Osteoblast (primary cell): Measurements from ENCODE around the gene FAR1. TPM values are rescaled to one million over a fixed set of nuclear protein-coding genes. Genes with fewer than 3 reads are reported as not detected.

Experiments
- DNase-seq: peaks from one replicate; pipeline ENCODE4 v3.0.0; 2011; ENCODE audit warnings: low spot score, mixed read lengths; ENCODE audit not compliant: insufficient read length; ENCODE audit errors: missing footprints
- H2AFZ ChIP-seq: 2 replicates; pipeline ENCODE4 v1.6.0; 2011; ENCODE audit warnings: mild to moderate bottlenecking, low read length
- H3K27ac ChIP-seq: 2 replicates; pipeline ENCODE4 v1.5.1; 2011; ENCODE audit warnings: mild to moderate bottlenecking, low read depth, low read length, moderate library complexity
- H3K27me3 ChIP-seq: 2 replicates; pipeline ENCODE4 v1.6.0; 2012; ENCODE audit warnings: mild to moderate bottlenecking, control low read depth, inconsistent platforms, low read length, moderate library complexity; ENCODE audit not compliant: insufficient read depth
- H3K36me3 ChIP-seq: 2 replicates; pipeline ENCODE4 v1.5.1; 2011; ENCODE audit warnings: mild to moderate bottlenecking, low read length, control low read depth, moderate library complexity; ENCODE audit not compliant: insufficient read depth
- H3K4me1 ChIP-seq: 2 replicates; pipeline ENCODE4 v1.5.1; 2011; ENCODE audit warnings: mild to moderate bottlenecking, low read length, control low read depth, moderate library complexity; ENCODE audit not compliant: insufficient read depth
- H3K4me2 ChIP-seq: 2 replicates; pipeline ENCODE4 v1.6.0; 2011; ENCODE audit warnings: mild to moderate bottlenecking, low read length; ENCODE audit not compliant: insufficient read depth
- H3K4me3 ChIP-seq: fragments of 200-600 bp; sonication (generic); 3 replicates; pipeline ENCODE4 v1.5.1; 2012; ENCODE audit warnings: mild to moderate bottlenecking, low read length, inconsistent platforms; ENCODE audit not compliant: insufficient read depth
- H3K79me2 ChIP-seq: 2 replicates; pipeline ENCODE4 v1.6.0; 2012; ENCODE audit warnings: mild to moderate bottlenecking, low read length, control low read depth, inconsistent platforms; ENCODE audit not compliant: insufficient read depth
- H3K9me3 ChIP-seq: 2 replicates; pipeline ENCODE4 v1.5.1; 2011; ENCODE audit warnings: low read depth, low read length, control low read depth
- H4K20me1 ChIP-seq: 2 replicates; pipeline ENCODE4 v1.6.0; 2012; ENCODE audit warnings: mild to moderate bottlenecking, low read length, control low read depth; ENCODE audit not compliant: insufficient read depth
- total RNA-seq: library from RNA; depleted of rRNA; stranded (reverse); fragments of >200 nt; gene quantifications from 2 replicates; pipeline ENCODE4 v1.2.3, GENCODE V29; 2012
- TF ChIP-seq, protein P1 (sequence below): IDR thresholded peaks from 2 replicates; pipeline ENCODE4 v1.5.1; 2011; ENCODE audit warnings: mild to moderate bottlenecking, low read depth, low read length, moderate library complexity; ENCODE audit errors: extremely low read depth

The FAR1 gene
- total RNA-seq, 1 donor, result 61.9 TPM

DNA sequence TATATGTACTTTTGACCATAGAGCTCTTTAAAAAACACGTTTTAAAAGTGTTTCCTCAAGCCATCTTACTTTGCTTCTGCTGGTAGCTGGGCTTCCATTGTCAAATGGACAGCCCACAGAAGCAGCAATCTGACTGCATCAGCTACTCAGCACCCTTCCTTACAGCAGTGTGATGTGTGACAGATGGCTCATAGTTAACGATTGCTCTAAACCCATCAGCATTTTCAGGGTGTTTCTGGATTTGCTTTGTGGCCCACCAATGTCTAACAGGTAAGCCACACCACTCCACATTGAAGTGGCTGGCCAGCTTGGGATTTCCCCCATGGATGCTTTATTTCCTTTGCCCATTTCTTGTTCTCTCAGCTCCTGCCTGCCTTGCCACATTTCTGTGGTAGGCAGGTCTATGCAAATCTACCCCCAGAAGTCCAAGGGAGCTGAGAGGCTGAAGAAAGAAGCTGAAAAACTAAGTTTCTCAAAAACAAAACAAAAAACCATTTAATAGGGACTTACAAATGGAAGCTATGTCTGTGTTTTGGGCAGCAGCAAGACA, 7.3 kb upstream of the FAR1 start:
- H4K20me1 ChIP-seq, result no peaks in the 10 kb centered on the region
- TF ChIP-seq, protein P1, sequence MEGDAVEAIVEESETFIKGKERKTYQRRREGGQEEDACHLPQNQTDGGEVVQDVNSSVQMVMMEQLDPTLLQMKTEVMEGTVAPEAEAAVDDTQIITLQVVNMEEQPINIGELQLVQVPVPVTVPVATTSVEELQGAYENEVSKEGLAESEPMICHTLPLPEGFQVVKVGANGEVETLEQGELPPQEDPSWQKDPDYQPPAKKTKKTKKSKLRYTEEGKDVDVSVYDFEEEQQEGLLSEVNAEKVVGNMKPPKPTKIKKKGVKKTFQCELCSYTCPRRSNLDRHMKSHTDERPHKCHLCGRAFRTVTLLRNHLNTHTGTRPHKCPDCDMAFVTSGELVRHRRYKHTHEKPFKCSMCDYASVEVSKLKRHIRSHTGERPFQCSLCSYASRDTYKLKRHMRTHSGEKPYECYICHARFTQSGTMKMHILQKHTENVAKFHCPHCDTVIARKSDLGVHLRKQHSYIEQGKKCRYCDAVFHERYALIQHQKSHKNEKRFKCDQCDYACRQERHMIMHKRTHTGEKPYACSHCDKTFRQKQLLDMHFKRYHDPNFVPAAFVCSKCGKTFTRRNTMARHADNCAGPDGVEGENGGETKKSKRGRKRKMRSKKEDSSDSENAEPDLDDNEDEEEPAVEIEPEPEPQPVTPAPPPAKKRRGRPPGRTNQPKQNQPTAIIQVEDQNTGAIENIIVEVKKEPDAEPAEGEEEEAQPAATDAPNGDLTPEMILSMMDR, result no peak
- H3K9me3 ChIP-seq, result peaks cover 2% of the 10 kb centered on the region
- H3K79me2 ChIP-seq, result no peaks in the 10 kb centered on the region
- no peak for DNase-seq
- no peaks in the 10 kb centered on the region for H3K27me3 ChIP-seq
- H3K36me3 ChIP-seq, result no peaks in the 10 kb centered on the region
- H3K4me2 ChIP-seq, result no peak overlapping the region
- no peak overlapping the region for H2AFZ ChIP-seq
- peaks cover 6% of the 10 kb centered on the region for H3K4me1 ChIP-seq
- no peak overlapping the region for H3K4me3 ChIP-seq
- H3K27ac ChIP-seq, result no peak overlapping the region

DNA sequence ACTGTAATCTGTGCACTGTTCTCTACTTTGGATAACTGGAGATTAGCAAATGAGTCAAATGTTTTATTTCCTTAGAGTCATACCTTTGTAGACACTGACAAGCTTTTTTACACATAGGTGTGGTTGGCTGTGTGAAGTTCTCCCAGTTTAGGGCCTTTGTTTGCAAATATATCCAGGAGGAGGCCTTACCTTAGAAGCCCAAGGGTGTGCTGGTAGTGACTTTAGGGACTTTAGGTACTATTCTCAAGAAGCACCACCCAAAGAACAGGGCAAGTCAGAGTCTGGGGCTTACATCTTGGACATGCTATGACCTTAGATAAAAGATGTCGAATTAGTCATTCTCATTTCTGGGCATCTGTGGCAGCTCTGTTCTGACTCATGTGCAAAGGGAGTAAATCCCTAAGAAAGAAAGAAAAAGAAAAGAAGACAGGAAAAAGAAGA, 4.8 kb upstream of the FAR1 start:
- H3K27me3 ChIP-seq, result no peaks in the 10 kb centered on the region
- H3K4me2 ChIP-seq, result no peak overlapping the region
- no peaks in the 10 kb centered on the region for H3K79me2 ChIP-seq
- H3K9me3 ChIP-seq, result peaks cover 2% of the 10 kb centered on the region
- no peak overlapping the region for H3K4me3 ChIP-seq
- H2AFZ ChIP-seq, result no peak overlapping the region
- no peaks in the 10 kb centered on the region for H4K20me1 ChIP-seq
- peaks cover 13% of the 10 kb centered on the region for H3K4me1 ChIP-seq
- no peak overlapping the region for H3K27ac ChIP-seq
- no peaks in the 10 kb centered on the region for H3K36me3 ChIP-seq
- peak; percentile 63 for DNase-seq
- TF ChIP-seq, protein P1, result no peak

DNA sequence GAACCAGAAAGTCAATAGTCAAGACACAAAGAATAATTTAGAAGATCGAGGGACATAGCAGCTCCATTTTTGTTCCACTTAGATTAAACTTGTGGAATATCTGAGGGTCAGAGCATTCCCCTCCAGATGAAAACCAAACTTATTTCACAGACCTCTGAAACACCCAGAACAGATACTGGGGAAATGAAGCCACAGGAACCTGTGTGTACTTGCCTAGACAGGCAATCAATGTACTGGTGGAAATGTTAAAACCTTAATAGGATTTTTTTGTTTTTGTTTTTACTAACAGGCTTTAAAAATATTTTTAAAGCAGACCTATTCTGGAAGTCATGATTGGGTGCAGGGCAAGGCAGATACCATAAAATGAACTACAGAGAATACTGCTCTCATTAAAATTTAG, 4.1 kb upstream of the FAR1 start:
- Histone ChIP-seq H2AFZ (no peak overlapping the region), H3K9me3 (peaks cover 2% of the 10 kb centered on the region), H3K4me3 (no peak overlapping the region), H3K79me2 (peaks cover 7% of the 10 kb centered on the region), H3K36me3 (no peaks in the 10 kb centered on the region), H3K4me2 (no peak overlapping the region), H3K27ac (no peak overlapping the region), H3K27me3 (no peaks in the 10 kb centered on the region), H3K4me1 (peaks cover 14% of the 10 kb centered on the region), H4K20me1 (peaks cover 4% of the 10 kb centered on the region)
- DNase-seq, result no peak
- TF ChIP-seq, protein P1, result no peak

DNA sequence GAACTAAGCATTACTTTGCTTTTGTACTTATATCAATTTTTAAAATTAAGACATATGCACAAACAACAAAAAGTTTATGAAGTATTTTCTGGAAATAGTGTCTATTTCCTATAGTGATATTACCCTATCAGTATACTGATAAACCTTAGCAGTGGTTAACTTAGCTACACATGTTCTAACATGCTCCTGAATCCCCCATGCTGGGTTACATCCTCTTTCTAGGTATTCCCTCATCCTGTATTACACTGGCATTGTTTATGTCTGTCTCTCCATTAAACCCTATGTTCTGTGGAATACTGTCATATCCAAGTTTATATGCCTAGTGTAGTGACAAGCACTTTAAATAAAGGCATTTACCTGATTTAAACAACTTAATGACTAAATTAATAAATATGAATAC, 1.8 kb upstream of the FAR1 start:
- DNase-seq, result no peak
- Histone ChIP-seq H3K27me3 (no peaks in the 10 kb centered on the region), H3K4me2 (no peak overlapping the region), H3K79me2 (peaks cover 30% of the 10 kb centered on the region), H3K36me3 (no peaks in the 10 kb centered on the region), H3K27ac (no peak overlapping the region), H2AFZ (no peak overlapping the region), H4K20me1 (peaks cover 18% of the 10 kb centered on the region), H3K4me1 (peaks cover 22% of the 10 kb centered on the region), H3K9me3 (no peaks in the 10 kb centered on the region), H3K4me3 (no peak overlapping the region)
- TF ChIP-seq, protein P1, result no peak
